GM12872 (cell line): ENCODE measurements around the gene UMAD1.

ENCODE experiments used
- TF ChIP-seq, protein P1 (sequence below): IDR thresholded peaks from 3 replicates; pipeline ENCODE4 v1.5.1; 2011; ENCODE audit warnings: low read depth, mild to moderate bottlenecking, low read length, moderate library complexity; ENCODE audit not compliant: insufficient read depth

Gene UMAD1

GRCh38 chr7:7614018-7614741, 26.4 kb upstream of the UMAD1 start:
- TF ChIP-seq, protein P1, sequence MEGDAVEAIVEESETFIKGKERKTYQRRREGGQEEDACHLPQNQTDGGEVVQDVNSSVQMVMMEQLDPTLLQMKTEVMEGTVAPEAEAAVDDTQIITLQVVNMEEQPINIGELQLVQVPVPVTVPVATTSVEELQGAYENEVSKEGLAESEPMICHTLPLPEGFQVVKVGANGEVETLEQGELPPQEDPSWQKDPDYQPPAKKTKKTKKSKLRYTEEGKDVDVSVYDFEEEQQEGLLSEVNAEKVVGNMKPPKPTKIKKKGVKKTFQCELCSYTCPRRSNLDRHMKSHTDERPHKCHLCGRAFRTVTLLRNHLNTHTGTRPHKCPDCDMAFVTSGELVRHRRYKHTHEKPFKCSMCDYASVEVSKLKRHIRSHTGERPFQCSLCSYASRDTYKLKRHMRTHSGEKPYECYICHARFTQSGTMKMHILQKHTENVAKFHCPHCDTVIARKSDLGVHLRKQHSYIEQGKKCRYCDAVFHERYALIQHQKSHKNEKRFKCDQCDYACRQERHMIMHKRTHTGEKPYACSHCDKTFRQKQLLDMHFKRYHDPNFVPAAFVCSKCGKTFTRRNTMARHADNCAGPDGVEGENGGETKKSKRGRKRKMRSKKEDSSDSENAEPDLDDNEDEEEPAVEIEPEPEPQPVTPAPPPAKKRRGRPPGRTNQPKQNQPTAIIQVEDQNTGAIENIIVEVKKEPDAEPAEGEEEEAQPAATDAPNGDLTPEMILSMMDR = no peak

- TF ChIP-seq, protein P1 = no peak
These were observed 23.0 kb upstream of the UMAD1 start for GRCh38 chr7:7617550-7617949.

DNA sequence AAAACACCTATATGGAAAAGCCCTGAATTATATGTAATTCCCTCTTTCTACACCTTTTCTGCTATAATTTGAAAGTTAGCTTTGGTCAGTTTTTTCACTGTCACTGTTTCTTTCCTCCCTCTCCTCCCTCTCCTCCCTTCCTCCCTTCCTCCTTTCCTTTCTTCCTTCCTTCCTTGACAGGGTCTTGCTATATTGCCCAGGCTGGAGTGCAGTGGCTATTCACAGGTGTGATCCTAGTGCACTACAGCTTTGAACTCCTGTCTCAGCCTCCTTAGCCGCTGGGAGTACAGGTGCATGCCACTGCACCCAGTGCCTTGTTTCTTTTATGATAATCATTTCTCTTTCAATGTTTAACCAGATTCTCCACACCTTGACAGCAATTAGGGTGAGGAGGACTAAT, 22.1 kb upstream of the UMAD1 start:
- TF ChIP-seq, protein P1 = no peak

- TF ChIP-seq, protein P1 = no peak
These were observed 20.3 kb upstream of the UMAD1 start for GRCh38 chr7:7620236-7620635.

DNA sequence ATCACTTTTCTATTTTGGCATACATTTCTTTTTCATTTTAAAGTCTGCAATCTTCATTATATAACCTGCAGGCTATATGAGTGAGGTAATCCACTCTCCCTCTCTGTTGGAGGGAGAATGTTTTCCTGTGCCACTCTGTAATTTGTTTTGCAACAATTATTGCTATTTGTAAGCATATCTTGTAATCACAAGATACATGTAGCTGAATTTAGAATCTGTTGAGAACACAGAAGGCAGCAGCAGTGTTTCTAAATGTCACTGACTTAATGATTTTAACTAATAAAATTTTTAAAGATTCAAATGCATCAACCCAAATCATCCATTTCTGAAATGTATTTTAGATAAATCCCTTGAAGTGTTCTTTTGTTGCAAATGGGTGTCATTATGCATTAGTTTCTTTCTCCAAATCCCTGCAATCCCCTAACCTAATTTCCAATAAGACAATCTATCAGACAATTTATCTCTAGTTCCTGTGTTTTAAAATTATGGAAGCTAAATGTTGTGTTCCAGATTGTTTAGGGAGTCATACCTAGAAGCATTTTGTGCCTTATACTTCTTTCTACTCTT, 19.8 kb upstream of the UMAD1 start:
- TF ChIP-seq, protein P1 = no peak

DNA sequence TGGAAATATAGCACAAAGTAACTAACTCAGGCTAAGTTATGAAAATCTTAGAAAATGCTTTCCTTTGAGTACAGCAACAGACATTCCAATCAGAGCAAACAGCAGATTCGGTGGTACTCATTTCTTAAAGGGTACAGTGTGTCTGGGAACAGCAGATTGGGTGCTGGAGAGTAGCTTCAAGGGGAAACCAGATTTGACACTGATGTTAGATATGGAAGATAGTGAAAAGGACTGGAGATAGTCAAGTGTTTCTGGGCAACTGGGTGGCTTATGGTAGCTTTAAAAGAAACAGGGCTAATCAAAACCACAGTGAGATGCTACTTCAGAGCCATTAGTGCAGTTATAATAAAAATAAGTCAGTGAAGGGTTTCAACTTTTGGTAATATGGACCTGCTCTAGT, 12.1 kb upstream of the UMAD1 start:
- TF ChIP-seq, protein P1 = no peak

GRCh38 chr7:7630626-7631329, 9.8 kb upstream of the UMAD1 start:
- TF ChIP-seq, protein P1 = no peak
